GM12878 (cell line): ENCODE measurements around the gene TMEM256. TPM values are rescaled to one million over a fixed set of nuclear protein-coding genes. Genes with fewer than 3 reads are reported as not detected.

ENCODE experiments used
- BMI1 ChIP-seq: fragments of 450-650 bp; IDR thresholded peaks from 2 replicates; pipeline ENCODE4 v1.6.1; 2016; ENCODE audit warnings: mild to moderate bottlenecking, moderate library complexity, borderline replicate concordance
- IKZF2 ChIP-seq, 2 experiments: fragments of 450-650 bp; IDR thresholded peaks; 2 replicates each; pipeline ENCODE4 v1.6.1; 2017; ENCODE audit warnings: mild to moderate bottlenecking in 2 of 2, moderate library complexity in 2 of 2
- SPI1 ChIP-seq: IDR thresholded peaks from 2 replicates; pipeline ENCODE4 v1.6.1; 2011; ENCODE audit warnings: low read depth, mild to moderate bottlenecking, low read length, moderate library complexity, borderline replicate concordance; ENCODE audit not compliant: insufficient read depth
- ZNF207 ChIP-seq: fragments of 450-650 bp; IDR thresholded peaks from 2 replicates; pipeline ENCODE4 v1.6.1; 2014; ENCODE audit warnings: antibody characterized with exemption, mild to moderate bottlenecking, borderline replicate concordance
- polyA plus RNA-seq, 11 experiments: library from polyadenylated mRNA; depleted of rRNA in 4 of 11; unstranded in 6 of 11; stranded (reverse) in 5 of 11; fragments of >200 nt; fragmentation: Nextera tagmentation in 4 of 11; fragmentation: Illumina TruSeq in 1 of 11; extraction: Ambion mirVana in 4 of 11; extraction: Trizol in 1 of 11; gene quantifications; 1 replicate in 1 of 11; 2 replicates in 10 of 11; pipeline versions ENCODE4 v1.2.1 to v1.2.3, GENCODE V29; 2011 to 2016; ENCODE audit warnings: inconsistent platforms in 2 of 11, missing spikeins in 2 of 11, low read depth in 1 of 11
- total RNA-seq, 4 experiments: library from RNA; depleted of rRNA in 3 of 4; stranded (reverse); fragments of >200 nt in 3 of 4; fragmentation: Illumina TruSeq in 1 of 4; extraction: Trizol in 1 of 4; gene quantifications; 2 replicates each; pipeline versions ENCODE4 v1.2.1 to v1.2.3, GENCODE V29; 2013 to 2021
- TF ChIP-seq, protein P1 (sequence below): fragments of 450-650 bp; IDR thresholded peaks from 2 replicates; pipeline ENCODE4 v1.6.1; 2016; ENCODE audit warnings: mild to moderate bottlenecking
- TF ChIP-seq, protein P2 (sequence below): fragments of 450-650 bp; IDR thresholded peaks from 2 replicates; pipeline ENCODE4 v1.6.1; 2018; ENCODE audit warnings: borderline replicate concordance, mild to moderate bottlenecking; ENCODE audit not compliant: partially characterized antibody
- TF ChIP-seq, protein P3 (sequence below): fragments of 450-650 bp; IDR thresholded peaks from 2 replicates; pipeline ENCODE4 v1.6.1; 2017; ENCODE audit warnings: low read depth, mild to moderate bottlenecking, moderate library complexity

TMEM256 gene
- total and polyA plus RNA-seq, 10 of the 15 experiments (the other 5 are each of a cell fraction or from before 2014, with no cell fraction given), result 57.3 to 342 (median 95.7) TPM

DNA sequence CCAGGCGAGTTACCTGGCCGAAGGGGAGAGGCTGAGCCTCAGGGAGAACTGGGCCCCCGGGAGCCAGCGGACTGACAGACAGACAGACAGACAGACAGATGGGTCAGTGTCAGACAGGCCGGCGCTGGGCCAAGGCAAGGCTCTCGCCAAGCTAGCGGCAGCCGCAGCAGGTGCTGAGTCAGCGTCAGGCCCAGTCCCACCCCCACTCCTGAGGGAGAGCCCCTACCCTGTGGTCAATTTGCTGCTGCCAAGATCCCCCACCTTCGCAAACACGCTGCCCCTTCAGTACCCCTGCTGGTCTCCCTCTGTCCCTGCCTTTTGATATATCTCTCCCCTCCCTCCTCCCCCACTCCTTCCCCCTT, 36.9 kb upstream of the TMEM256 start (continued):
- TF ChIP-seq, protein P1, sequence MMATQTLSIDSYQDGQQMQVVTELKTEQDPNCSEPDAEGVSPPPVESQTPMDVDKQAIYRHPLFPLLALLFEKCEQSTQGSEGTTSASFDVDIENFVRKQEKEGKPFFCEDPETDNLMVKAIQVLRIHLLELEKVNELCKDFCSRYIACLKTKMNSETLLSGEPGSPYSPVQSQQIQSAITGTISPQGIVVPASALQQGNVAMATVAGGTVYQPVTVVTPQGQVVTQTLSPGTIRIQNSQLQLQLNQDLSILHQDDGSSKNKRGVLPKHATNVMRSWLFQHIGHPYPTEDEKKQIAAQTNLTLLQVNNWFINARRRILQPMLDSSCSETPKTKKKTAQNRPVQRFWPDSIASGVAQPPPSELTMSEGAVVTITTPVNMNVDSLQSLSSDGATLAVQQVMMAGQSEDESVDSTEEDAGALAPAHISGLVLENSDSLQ, result peak; percentile 31; the same call in 1 of the 2 replicates
- TF ChIP-seq BMI1 (no peak), ZNF207 (no peak), IKZF2 (IDR thresholded peaks at IDR 0.05) (no peak; a peak in 2 of 4 replicates), SPI1 (no peak)
- TF ChIP-seq, protein P2, sequence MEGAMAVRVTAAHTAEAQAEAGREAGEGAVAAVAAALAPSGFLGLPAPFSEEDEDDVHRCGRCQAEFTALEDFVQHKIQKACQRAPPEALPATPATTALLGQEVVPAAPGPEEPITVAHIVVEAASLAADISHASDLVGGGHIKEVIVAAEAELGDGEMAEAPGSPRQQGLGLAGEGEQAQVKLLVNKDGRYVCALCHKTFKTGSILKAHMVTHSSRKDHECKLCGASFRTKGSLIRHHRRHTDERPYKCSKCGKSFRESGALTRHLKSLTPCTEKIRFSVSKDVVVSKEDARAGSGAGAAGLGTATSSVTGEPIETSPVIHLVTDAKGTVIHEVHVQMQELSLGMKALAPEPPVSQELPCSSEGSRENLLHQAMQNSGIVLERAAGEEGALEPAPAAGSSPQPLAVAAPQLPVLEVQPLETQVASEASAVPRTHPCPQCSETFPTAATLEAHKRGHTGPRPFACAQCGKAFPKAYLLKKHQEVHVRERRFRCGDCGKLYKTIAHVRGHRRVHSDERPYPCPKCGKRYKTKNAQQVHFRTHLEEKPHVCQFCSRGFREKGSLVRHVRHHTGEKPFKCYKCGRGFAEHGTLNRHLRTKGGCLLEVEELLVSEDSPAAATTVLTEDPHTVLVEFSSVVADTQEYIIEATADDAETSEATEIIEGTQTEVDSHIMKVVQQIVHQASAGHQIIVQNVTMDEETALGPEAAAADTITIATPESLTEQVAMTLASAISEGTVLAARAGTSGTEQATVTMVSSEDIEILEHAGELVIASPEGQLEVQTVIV, result no peak
- TF ChIP-seq, protein P3, sequence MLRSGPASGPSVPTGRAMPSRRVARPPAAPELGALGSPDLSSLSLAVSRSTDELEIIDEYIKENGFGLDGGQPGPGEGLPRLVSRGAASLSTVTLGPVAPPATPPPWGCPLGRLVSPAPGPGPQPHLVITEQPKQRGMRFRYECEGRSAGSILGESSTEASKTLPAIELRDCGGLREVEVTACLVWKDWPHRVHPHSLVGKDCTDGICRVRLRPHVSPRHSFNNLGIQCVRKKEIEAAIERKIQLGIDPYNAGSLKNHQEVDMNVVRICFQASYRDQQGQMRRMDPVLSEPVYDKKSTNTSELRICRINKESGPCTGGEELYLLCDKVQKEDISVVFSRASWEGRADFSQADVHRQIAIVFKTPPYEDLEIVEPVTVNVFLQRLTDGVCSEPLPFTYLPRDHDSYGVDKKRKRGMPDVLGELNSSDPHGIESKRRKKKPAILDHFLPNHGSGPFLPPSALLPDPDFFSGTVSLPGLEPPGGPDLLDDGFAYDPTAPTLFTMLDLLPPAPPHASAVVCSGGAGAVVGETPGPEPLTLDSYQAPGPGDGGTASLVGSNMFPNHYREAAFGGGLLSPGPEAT, result no peak; the same call in 1 of the 2 replicates
